Loucy (cell line): ENCODE data around the gene SCNN1A.

ENCODE experiments used
- CTCF ChIP-seq: fragments of 200-600 bp; sonication (generic); conservative IDR thresholded peaks from 2 replicates; pipeline ENCODE4 v1.5.1; 2014; ENCODE audit warnings: mild to moderate bottlenecking, antibody characterized with exemption, low read length
- EZH2phosphoT487 ChIP-seq: fragments of 200-600 bp; IDR thresholded peaks from 2 replicates; pipeline ENCODE4 v1.6.1; 2018; ENCODE audit warnings: antibody characterized with exemption, mild to moderate bottlenecking, moderate library complexity, borderline replicate concordance

- peak; percentile 36 for TF ChIP-seq CTCF
- no peak for TF ChIP-seq EZH2phosphoT487
Measured at GRCh38 chr12:6376079-6376869, 911 bp upstream of the SCNN1A start.
